CD4-positive, alpha-beta T cell (primary cell): ENCODE results near the gene HDLBP. TPM values are rescaled to one million over a fixed set of nuclear protein-coding genes. Genes with fewer than 3 reads are reported as not detected.

Experiments
- ATAC-seq: fragments of 200-7000 bp; cut with Tn5 transposase; one replicate; pipeline ENCODE4 v1.10.0; 2022; ENCODE audit warnings: mild to moderate bottlenecking; ENCODE audit not compliant: poor library complexity
- CTCF ChIA-PET: fragments of 350-600 bp; sonication (Branson Sonifier 250); formaldehyde crosslinking; loops from one replicate; lab custom pipeline; 2021; ENCODE audit warnings: antibody characterized with exemption, inconsistent platforms; lab: Charles Lee
- POLR2A ChIA-PET: fragments of 350-600 bp; sonication (Branson Sonifier 250); formaldehyde crosslinking; loops from one replicate; lab custom pipeline; 2021; ENCODE audit warnings: antibody characterized with exemption, inconsistent platforms; lab: Charles Lee
- DNase-seq, 14 experiments: peaks; one replicate each; pipeline ENCODE4 v3.0.0-alpha.2; 2013 to 2020; ENCODE audit warnings: mixed read lengths in 2 of 14
- H3K27ac ChIP-seq, 2 donors: one replicate each; pipeline versions ENCODE4 v1.5.1 to v1.7.0; 2013; ENCODE audit warnings: low read length in 2 of 2, low read depth in 1 of 2, mild to moderate bottlenecking in 1 of 2
- H3K27me3 ChIP-seq, 2 experiments: 1 replicate in 1 of 2; 2 replicates in 1 of 2; pipeline versions ENCODE4 v1.6.1 to v1.7.0; 2013; ENCODE audit warnings: low read length in 2 of 2, control low read depth in 1 of 2, mild to moderate bottlenecking in 1 of 2, moderate library complexity in 1 of 2; ENCODE audit not compliant: insufficient read depth in 2 of 2, control insufficient read depth in 1 of 2
- H3K36me3 ChIP-seq: one replicate; pipeline ENCODE4 v1.6.1; 2013; ENCODE audit warnings: low read length, control low read depth; ENCODE audit not compliant: insufficient read depth
- H3K4me1 ChIP-seq: one replicate; pipeline ENCODE4 v1.6.1; 2013; ENCODE audit warnings: low read length, control low read depth; ENCODE audit not compliant: insufficient read depth
- H3K4me3 ChIP-seq: one replicate; pipeline ENCODE4 v1.5.1; 2013; ENCODE audit warnings: mild to moderate bottlenecking, low read length, moderate library complexity
- H3K9me3 ChIP-seq, 2 experiments: 1 replicate in 1 of 2; 2 replicates in 1 of 2; pipeline versions ENCODE4 v1.6.1 to v1.7.0; 2013; ENCODE audit warnings: low read length in 2 of 2, mild to moderate bottlenecking in 2 of 2, control low read depth in 1 of 2, moderate library complexity in 1 of 2; ENCODE audit not compliant: control insufficient read depth in 1 of 2, insufficient read depth in 1 of 2
- H3K27ac Mint-ChIP-seq: one replicate; pipeline ENCODE4 v1.8.0; 2020; ENCODE audit warnings: mixed read lengths
- H3K27me3 Mint-ChIP-seq: one replicate; pipeline ENCODE4 v1.8.0; 2021; ENCODE audit warnings: mixed read lengths
- H3K36me3 Mint-ChIP-seq: one replicate; pipeline ENCODE4 v1.8.0; 2021; ENCODE audit warnings: low read depth, mixed read lengths
- H3K4me1 Mint-ChIP-seq: one replicate; pipeline ENCODE4 v1.8.0; 2021; ENCODE audit warnings: low read depth, mixed read lengths
- H3K4me3 Mint-ChIP-seq: one replicate; pipeline ENCODE4 v1.8.0; 2020; ENCODE audit warnings: mild to moderate bottlenecking, mixed read lengths
- H3K9me3 Mint-ChIP-seq: one replicate; pipeline ENCODE4 v1.8.0; 2020; ENCODE audit warnings: mixed read lengths
- CTCF ChIP-seq: fragments of 200-600 bp; IDR thresholded peaks from one replicate; pipeline ENCODE4 v1.8.0; 2022; ENCODE audit warnings: antibody characterized with exemption, mild to moderate bottlenecking
- intact Hi-C, 2 experiments: fragments of 100-400 bp; cut with DNase I in 1 of 2; cut with micrococcal nuclease in 1 of 2; formaldehyde crosslinking; loops; one replicate each; pipeline versions ENCODE4 v1.15.1 to v1.9.0; 2023 to 2025; cut with DNase I, micrococcal nuclease
- total RNA-seq, 174 experiments: library from RNA in 2 of 174; stranded (reverse) in 2 of 174; gene quantifications; one replicate each; pipeline ENCODE4 v1.2.3 and lab custom pipeline; 2021 to 2026

Gene HDLBP
- total RNA-seq, 2 experiments from 2014 or later = 82.0 to 97.9 TPM

GRCh38 chr2:241218131-241219029, 97.1 kb downstream of the HDLBP start:
- peak overlapping the region; percentile 51 for H3K4me3 ChIP-seq
- ChIA-PET CTCF (no interaction called here), POLR2A (interaction anchor here (0.9 kb wide), 1 partner anchor 140 kb away, joined by 3 read pairs; no protein-coding TSS in a partner anchor)
- H3K36me3 Mint-ChIP-seq = no peaks in the 10 kb centered on the region
- H3K4me1 ChIP-seq = peaks cover 14% of the 10 kb centered on the region
- H3K27ac ChIP-seq = no peak overlapping the region
- TF ChIP-seq CTCF = no peak
- H3K4me1 Mint-ChIP-seq = peaks cover 23% of the 10 kb centered on the region
- H3K27me3 Mint-ChIP-seq = no peaks in the 10 kb centered on the region
- peaks cover 0 to 4% of the 10 kb centered on the region in 2 experiments for H3K9me3 ChIP-seq
- peak overlapping the region; percentile 91 for H3K4me3 Mint-ChIP-seq
- no peaks in the 10 kb centered on the region for H3K9me3 Mint-ChIP-seq
- intact Hi-C loops = loop anchor here (5.0 to 10.0 kb wide), 3 partner anchors 121 to 664 kb away; partner anchors contain the start of gene ANKMY1 (in 1 of the 2)
- H3K36me3 ChIP-seq = no peaks in the 10 kb centered on the region
- H3K27ac Mint-ChIP-seq = peak overlapping the region; percentile 72
- ATAC-seq = peak; percentile 56
- no peaks in the 10 kb centered on the region for H3K27me3 ChIP-seq
- DNase-seq = peak in 12 of 14 experiments; percentile 9 to 78 (median 30)

- intact Hi-C loops = loop anchor here (5.0 to 10.0 kb wide), 3 partner anchors 120 to 663 kb away; partner anchors contain the start of gene ANKMY1 (in 1 of the 2)
Observed at GRCh38 chr2:241217320-241218031, 98.0 kb downstream of the HDLBP start.

More at GRCh38 chr2:241217320-241218031, 98.0 kb downstream of the HDLBP start:
- Histone ChIP-seq H3K4me3 (peak overlapping the region; percentile 52), H3K27ac (no peak overlapping the region), H3K9me3 (no peaks in the 10 kb centered on the region), H3K36me3 (no peaks in the 10 kb centered on the region), H3K4me1 (peaks cover 13% of the 10 kb centered on the region), H3K27me3 (no peaks in the 10 kb centered on the region)
- no peaks in the 10 kb centered on the region for H3K36me3 Mint-ChIP-seq
- H3K27me3 Mint-ChIP-seq = no peaks in the 10 kb centered on the region
- DNase-seq (peak in 8 of 14 experiments; percentile 8 to 71 (median 20)), ATAC-seq (peak; percentile 33)
- H3K9me3 Mint-ChIP-seq = no peaks in the 10 kb centered on the region
- peak overlapping the region; percentile 80 for H3K27ac Mint-ChIP-seq
- H3K4me3 Mint-ChIP-seq = peak overlapping the region; percentile 88
- H3K4me1 Mint-ChIP-seq = peaks cover 23% of the 10 kb centered on the region
- no peak for TF ChIP-seq CTCF
- ChIA-PET POLR2A (interaction anchor here (0.7 to 1.2 kb wide), 5 partner anchors 8 to 139 kb away, joined by 3 to 4 read pairs (median 3); partner anchors contain the start of genes HDLBP, PASK and PPP1R7), CTCF (interaction anchor here (1.3 kb wide), 1 partner anchor 366 kb away, joined by 3 read pairs; no protein-coding TSS in a partner anchor)
